Ascending aorta (tissue), 2 donors: ENCODE data around the gene MLXIPL. TPM values are rescaled to one million over a fixed set of nuclear protein-coding genes. Genes with fewer than 3 reads are reported as not detected.
A peak's percentile ranks its signal among the peaks of the same experiment; 100 is the strongest.

Experiments
- DNase-seq, 2 donors: peaks; one replicate each; pipeline ENCODE4 v3.0.0-alpha.2; 2019; ENCODE audit warnings: low spot score in 2 of 2
- H3K27ac ChIP-seq, 2 donors: fragments of 200-600 bp; sonication (generic); one replicate each; pipeline ENCODE4 v1.5.1; 2016 to 2017; ENCODE audit warnings: mild to moderate bottlenecking in 1 of 2
- H3K27me3 ChIP-seq: fragments of 200-600 bp; sonication (generic); one replicate; pipeline ENCODE4 v1.5.1; 2017
- H3K36me3 ChIP-seq, 2 donors: fragments of 200-600 bp; sonication (generic); one replicate each; pipeline ENCODE4 v1.5.1; 2016
- H3K4me1 ChIP-seq, 2 donors: fragments of 200-600 bp; sonication (generic); one replicate each; pipeline ENCODE4 v1.5.1; 2016 to 2017; ENCODE audit warnings: mild to moderate bottlenecking in 1 of 2
- H3K4me3 ChIP-seq, 2 donors: fragments of 200-600 bp; sonication (generic); one replicate each; pipeline ENCODE4 v1.5.1; 2016 to 2017; ENCODE audit warnings: mild to moderate bottlenecking in 1 of 2
- H3K9me3 ChIP-seq, 2 donors: fragments of 200-600 bp; sonication (generic); one replicate each; pipeline ENCODE4 v1.5.1; 2016
- intact Hi-C: fragments of 100-400 bp; cut with DNase I; formaldehyde crosslinking; loops from one replicate; pipeline ENCODE4 v1.15.1; 2023
- total RNA-seq: library from RNA; depleted of rRNA; stranded (reverse); fragments of >200 nt; gene quantifications from one replicate; pipeline ENCODE4 v1.1.0, GENCODE V29; 2016
- TF ChIP-seq, protein P1 (sequence below), 3 experiments: fragments of 200-600 bp in 2 of 3; fragments of 450-650 bp in 1 of 3; sonication (generic) in 2 of 3; IDR thresholded peaks; one replicate each; pipeline ENCODE4 v1.5.1; 2016 to 2019; ENCODE audit warnings: antibody characterized with exemption in 3 of 3, mild to moderate bottlenecking in 1 of 3, moderate library complexity in 1 of 3

The MLXIPL gene
- total RNA-seq, 1 donor from 2014 or later = 297 TPM

DNA sequence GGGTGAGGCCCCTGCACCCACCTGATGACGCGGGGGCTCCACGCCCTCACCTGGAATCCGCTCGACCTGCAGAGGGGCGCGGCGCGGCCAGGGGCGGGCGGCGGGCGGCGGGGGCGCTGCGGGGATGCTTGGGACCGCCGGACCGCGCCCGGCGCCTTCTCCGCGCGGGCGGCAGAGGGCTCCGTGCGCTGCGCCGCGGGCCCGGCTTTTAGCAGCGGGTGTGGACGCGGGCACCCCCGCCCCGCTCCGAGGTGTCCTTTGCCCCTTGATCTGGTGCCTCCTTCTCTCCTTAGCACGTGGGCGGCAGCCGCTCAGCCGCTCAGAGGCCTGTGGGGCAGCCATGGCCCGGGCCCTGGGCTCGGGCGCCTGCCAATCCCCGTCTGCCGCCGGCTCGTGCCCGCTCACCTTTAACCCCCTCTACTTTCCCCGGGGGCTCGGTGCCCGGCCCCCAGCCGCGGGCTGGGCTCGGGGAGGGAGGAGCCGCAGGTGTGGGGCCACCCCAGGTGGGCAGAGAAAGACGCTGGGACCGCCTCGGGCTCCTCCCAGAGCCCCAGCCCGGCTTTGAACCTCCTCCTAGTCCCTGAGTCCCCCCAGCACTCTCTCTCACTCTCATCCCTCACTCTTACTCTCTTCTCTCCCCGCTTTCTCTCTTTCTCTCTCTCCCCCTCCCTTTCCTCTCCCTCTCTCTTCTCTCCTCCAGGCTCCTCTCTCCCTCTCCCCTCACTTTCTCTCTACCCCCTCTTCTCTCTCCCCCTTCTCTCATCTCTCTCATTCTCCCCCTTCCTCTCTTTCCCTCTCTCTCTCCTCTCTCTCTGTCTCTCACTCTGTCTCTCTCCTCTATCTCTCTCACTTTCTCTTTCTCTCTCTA lies 23.6 kb upstream of the MLXIPL start:
- intact Hi-C loops = no loop called here
- DNase-seq = no peak
- H3K9me3 ChIP-seq = no peaks in the 10 kb centered on the region
- H3K4me3 ChIP-seq = peak overlapping the region; percentile 50 to 60
- peaks cover 8% of the 10 kb centered on the region for H3K27me3 ChIP-seq
- TF ChIP-seq, protein P1, sequence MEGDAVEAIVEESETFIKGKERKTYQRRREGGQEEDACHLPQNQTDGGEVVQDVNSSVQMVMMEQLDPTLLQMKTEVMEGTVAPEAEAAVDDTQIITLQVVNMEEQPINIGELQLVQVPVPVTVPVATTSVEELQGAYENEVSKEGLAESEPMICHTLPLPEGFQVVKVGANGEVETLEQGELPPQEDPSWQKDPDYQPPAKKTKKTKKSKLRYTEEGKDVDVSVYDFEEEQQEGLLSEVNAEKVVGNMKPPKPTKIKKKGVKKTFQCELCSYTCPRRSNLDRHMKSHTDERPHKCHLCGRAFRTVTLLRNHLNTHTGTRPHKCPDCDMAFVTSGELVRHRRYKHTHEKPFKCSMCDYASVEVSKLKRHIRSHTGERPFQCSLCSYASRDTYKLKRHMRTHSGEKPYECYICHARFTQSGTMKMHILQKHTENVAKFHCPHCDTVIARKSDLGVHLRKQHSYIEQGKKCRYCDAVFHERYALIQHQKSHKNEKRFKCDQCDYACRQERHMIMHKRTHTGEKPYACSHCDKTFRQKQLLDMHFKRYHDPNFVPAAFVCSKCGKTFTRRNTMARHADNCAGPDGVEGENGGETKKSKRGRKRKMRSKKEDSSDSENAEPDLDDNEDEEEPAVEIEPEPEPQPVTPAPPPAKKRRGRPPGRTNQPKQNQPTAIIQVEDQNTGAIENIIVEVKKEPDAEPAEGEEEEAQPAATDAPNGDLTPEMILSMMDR (IDR thresholded peaks at IDR 0.05) = peak in 1 of 3 experiments; percentile 15
- no peak overlapping the region for H3K27ac ChIP-seq
- H3K36me3 ChIP-seq = no peaks in the 10 kb centered on the region
- H3K4me1 ChIP-seq = peaks cover 0 to 4% of the 10 kb centered on the region in 2 donors

GRCh38 chr7:73646785-73647724 lies 22.7 kb upstream of the MLXIPL start:
- Histone ChIP-seq H3K4me3 (no peak overlapping the region), H3K36me3 (no peaks in the 10 kb centered on the region), H3K27me3 (peaks cover 8% of the 10 kb centered on the region), H3K9me3 (no peaks in the 10 kb centered on the region), H3K4me1 (peaks cover 0 to 4% of the 10 kb centered on the region in 2 donors), H3K27ac (no peak overlapping the region)
- no peak for DNase-seq
- TF ChIP-seq, protein P1 (IDR thresholded peaks at IDR 0.05) = no peak
- intact Hi-C loops = no loop called here

GRCh38 chr7:73645643-73646174 lies 21.4 kb upstream of the MLXIPL start:
- Histone ChIP-seq H3K27ac (no peak overlapping the region), H3K36me3 (no peaks in the 10 kb centered on the region), H3K9me3 (peaks cover 0 to 6% of the 10 kb centered on the region in 2 donors), H3K27me3 (peaks cover 8% of the 10 kb centered on the region), H3K4me1 (peaks cover 0 to 4% of the 10 kb centered on the region in 2 donors), H3K4me3 (no peak overlapping the region)
- intact Hi-C loops = no loop called here
- no peak for DNase-seq
- TF ChIP-seq, protein P1 (IDR thresholded peaks at IDR 0.05) = no peak

DNA sequence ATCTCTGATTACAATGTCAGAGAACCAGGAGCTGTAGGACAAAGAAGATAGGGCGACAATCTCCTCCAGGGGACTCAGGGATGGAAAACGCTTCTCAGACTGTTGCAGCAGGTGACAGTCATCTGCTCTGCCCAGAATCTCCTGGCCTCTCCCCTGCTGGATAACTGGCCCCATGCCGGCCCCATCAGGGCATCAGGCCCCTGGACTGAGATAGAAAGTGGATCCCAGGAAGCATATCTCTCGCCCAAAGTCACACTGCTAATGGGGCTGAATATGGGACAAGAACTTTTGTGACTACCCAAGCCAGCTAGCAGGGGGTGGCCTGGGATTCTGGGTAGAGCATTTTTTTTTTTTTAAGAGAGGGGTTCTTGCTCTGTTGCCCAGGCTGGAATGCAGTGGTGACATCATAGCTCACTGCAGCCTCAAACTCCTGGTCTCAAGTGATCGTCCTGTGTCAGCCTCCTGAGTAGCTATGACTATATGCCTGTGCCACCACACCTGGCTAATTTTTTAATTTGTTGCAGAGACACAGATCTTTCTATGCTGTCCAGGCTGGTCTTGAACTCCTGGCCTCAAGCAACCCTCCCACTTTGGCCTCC lies 20.5 kb upstream of the MLXIPL start:
- Histone ChIP-seq H3K36me3 (no peaks in the 10 kb centered on the region), H3K9me3 (peaks cover 0 to 6% of the 10 kb centered on the region in 2 donors), H3K4me3 (no peak overlapping the region), H3K27ac (no peak overlapping the region), H3K4me1 (peaks cover 0 to 4% of the 10 kb centered on the region in 2 donors), H3K27me3 (peaks cover 8% of the 10 kb centered on the region)
- TF ChIP-seq, protein P1 (IDR thresholded peaks at IDR 0.05) = no peak
- intact Hi-C loops = no loop called here
- no peak for DNase-seq

- Histone ChIP-seq H3K27me3 (peaks cover 8% of the 10 kb centered on the region), H3K4me3 (no peak overlapping the region), H3K4me1 (peaks cover 0 to 1% of the 10 kb centered on the region in 2 donors), H3K9me3 (peaks cover 0 to 6% of the 10 kb centered on the region in 2 donors), H3K36me3 (no peaks in the 10 kb centered on the region), H3K27ac (no peak overlapping the region)
- intact Hi-C loops = no loop called here
- DNase-seq = no peak
- TF ChIP-seq, protein P1 (IDR thresholded peaks at IDR 0.05) = no peak
These were observed 18.5 kb upstream of the MLXIPL start for GRCh38 chr7:73642834-73643233.
